OCI-LY1 (cell line): ENCODE measurements around the gene SPATA16.

Experiments
- H2AFZ ChIP-seq: fragments of 200-600 bp; sonication (generic), shearing (Covaris generic); 2 replicates; pipeline ENCODE4 v1.6.0; 2014; ENCODE audit warnings: antibody characterized with exemption, mild to moderate bottlenecking, low read length
- H3F3A ChIP-seq: fragments of 200-600 bp; sonication (generic), shearing (Covaris generic); 2 replicates; pipeline ENCODE4 v1.6.0; 2014; ENCODE audit warnings: mild to moderate bottlenecking, antibody characterized with exemption, low read length, moderate library complexity; ENCODE audit not compliant: insufficient read depth
- H3K27ac ChIP-seq: fragments of 200-600 bp; sonication (generic); 2 replicates; pipeline ENCODE4 v1.5.1; 2014; ENCODE audit warnings: low read length, mixed run types, mild to moderate bottlenecking, low read depth; ENCODE audit not compliant: poor library complexity, severe bottlenecking
- H3K27me3 ChIP-seq: fragments of 200-600 bp; sonication (generic); 2 replicates; pipeline ENCODE4 v1.6.0; 2014; ENCODE audit warnings: antibody characterized with exemption, mild to moderate bottlenecking, low read length, moderate library complexity; ENCODE audit not compliant: insufficient read depth
- H3K36me3 ChIP-seq: fragments of 200-600 bp; sonication (generic); 2 replicates; pipeline ENCODE4 v1.6.1; 2014; ENCODE audit warnings: mild to moderate bottlenecking, antibody characterized with exemption, low read length, moderate library complexity, mixed read lengths; ENCODE audit not compliant: insufficient read depth
- H3K4me1 ChIP-seq: fragments of 200-600 bp; sonication (generic); 2 replicates; pipeline ENCODE4 v1.5.1; 2014; ENCODE audit warnings: mild to moderate bottlenecking, low read length, moderate library complexity; ENCODE audit not compliant: insufficient read depth, severe bottlenecking
- H3K4me2 ChIP-seq: fragments of 200-600 bp; sonication (generic), shearing (Covaris generic); 2 replicates; pipeline ENCODE4 v1.6.1; 2014; ENCODE audit warnings: low read length
- H3K4me3 ChIP-seq: fragments of 200-600 bp; sonication (generic); 2 replicates; pipeline ENCODE4 v1.5.1; 2014; ENCODE audit warnings: low read length, low read depth, mild to moderate bottlenecking, mixed read lengths; ENCODE audit not compliant: poor library complexity, severe bottlenecking
- H3K79me2 ChIP-seq: fragments of 200-600 bp; shearing (Covaris generic); 2 replicates; pipeline ENCODE4 v1.6.1; 2016; ENCODE audit warnings: mixed run types, low read length, mixed read lengths; ENCODE audit not compliant: insufficient read depth
- H3K9ac ChIP-seq: fragments of 200-600 bp; sonication (generic), shearing (Covaris generic); 2 replicates; pipeline ENCODE4 v1.6.1; 2014; ENCODE audit warnings: mild to moderate bottlenecking, low read length, mixed read lengths
- H3K9me2 ChIP-seq: fragments of 200-600 bp; sonication (generic), shearing (Covaris generic); 2 replicates; pipeline ENCODE4 v1.6.1; 2014; ENCODE audit warnings: low read depth, mild to moderate bottlenecking, low read length, mixed read lengths
- H3K9me3 ChIP-seq: fragments of 200-600 bp; shearing (Covaris generic); 2 replicates; pipeline ENCODE4 v1.6.1; 2014; ENCODE audit warnings: low read length, mixed read lengths
- H4K20me1 ChIP-seq: fragments of 200-600 bp; sonication (generic), shearing (Covaris generic); 2 replicates; pipeline ENCODE4 v1.6.0; 2016; ENCODE audit warnings: mild to moderate bottlenecking, low read length; ENCODE audit not compliant: insufficient read depth
- CTCF ChIP-seq: fragments of 200-600 bp; sonication (generic), shearing (Covaris generic); IDR thresholded peaks from 2 replicates; pipeline ENCODE4 v1.5.1; 2017; ENCODE audit warnings: mild to moderate bottlenecking, antibody characterized with exemption, low read length, moderate library complexity, mixed read lengths
- EZH2 ChIP-seq: fragments of 200-600 bp; sonication (generic), shearing (Covaris generic); IDR thresholded peaks from 2 replicates; pipeline ENCODE4 v1.8.0; 2017; ENCODE audit warnings: borderline replicate concordance, mixed run types, mild to moderate bottlenecking, antibody characterized with exemption, low read length, moderate library complexity, mixed read lengths

The SPATA16 gene

GRCh38 chr3:172904711-172905373, 236.2 kb downstream of the SPATA16 start:
- Histone ChIP-seq H4K20me1 (no peaks in the 10 kb centered on the region), H3K4me2 (no peak overlapping the region), H3K27ac (no peak overlapping the region), H3K4me1 (no peaks in the 10 kb centered on the region), H2AFZ (no peak overlapping the region), H3K27me3 (no peaks in the 10 kb centered on the region), H3K79me2 (no peaks in the 10 kb centered on the region), H3K4me3 (no peak overlapping the region), H3K9ac (no peak overlapping the region), H3F3A (no peaks in the 10 kb centered on the region), H3K36me3 (no peaks in the 10 kb centered on the region), H3K9me2 (no peaks in the 10 kb centered on the region), H3K9me3 (no peaks in the 10 kb centered on the region)
- TF ChIP-seq EZH2 (no peak), CTCF (no peak)

DNA sequence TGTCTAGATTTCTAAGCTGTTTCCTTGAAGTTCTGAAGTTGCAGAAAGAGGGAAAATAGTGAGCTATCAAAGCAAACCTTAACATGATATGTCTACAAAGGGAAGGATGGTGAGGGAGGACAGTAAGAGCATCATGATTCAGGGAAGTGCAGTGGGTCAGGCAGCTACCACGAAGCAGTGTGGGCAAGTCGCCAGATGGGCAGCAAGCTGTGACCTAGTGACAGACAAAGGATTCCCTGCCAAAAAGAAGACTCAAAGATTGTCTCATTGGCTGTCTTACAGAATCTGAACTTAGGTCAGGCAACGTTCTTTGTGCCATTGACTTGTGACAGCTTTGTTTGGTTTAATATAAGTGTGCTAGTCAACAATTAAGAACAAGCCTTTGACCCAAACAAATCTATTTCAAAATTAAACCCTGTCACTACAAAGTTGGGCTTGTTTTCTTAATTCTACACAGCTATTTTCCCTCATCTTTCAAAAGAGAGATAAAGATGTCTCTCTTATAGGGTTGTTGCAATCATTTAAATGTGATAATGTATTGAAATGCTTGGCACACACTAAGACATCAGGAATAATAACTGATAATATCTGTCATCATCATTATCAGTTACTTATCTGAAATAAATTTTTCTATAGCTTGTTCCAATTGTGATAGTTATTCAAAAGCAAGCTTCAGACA, 237.3 kb downstream of the SPATA16 start:
- H3K4me2 ChIP-seq: no peak overlapping the region
- H3K27me3 ChIP-seq: no peaks in the 10 kb centered on the region
- H3K9me3 ChIP-seq: no peaks in the 10 kb centered on the region

DNA sequence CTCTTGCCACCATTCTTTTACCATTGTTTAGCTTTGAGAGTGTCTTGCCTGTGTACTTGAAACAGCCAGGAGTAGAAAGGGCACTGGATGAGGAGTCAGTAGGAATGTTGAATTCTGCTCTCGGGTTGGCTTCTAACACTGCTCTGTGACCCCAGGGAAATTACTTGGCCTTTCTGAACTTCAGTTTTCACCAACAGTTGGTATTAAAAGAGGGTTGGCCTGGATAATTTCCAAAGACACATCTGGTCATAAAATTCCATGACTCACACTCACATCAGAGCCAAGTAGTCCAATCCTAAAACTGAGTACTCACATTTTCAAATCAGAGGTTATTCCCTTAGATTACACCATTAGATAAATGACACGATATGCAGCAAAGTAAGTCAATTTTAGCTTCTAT, 248.9 kb downstream of the SPATA16 start:
- no peaks in the 10 kb centered on the region for H3K79me2 ChIP-seq
- H3K27ac ChIP-seq: no peak overlapping the region
- no peaks in the 10 kb centered on the region for H3K27me3 ChIP-seq
- H3K4me1 ChIP-seq: no peaks in the 10 kb centered on the region
- H2AFZ ChIP-seq: no peak overlapping the region
- no peak overlapping the region for H3K4me3 ChIP-seq
- H3K9me2 ChIP-seq: no peaks in the 10 kb centered on the region
- H3K4me2 ChIP-seq: no peak overlapping the region
- no peak for TF ChIP-seq EZH2
- TF ChIP-seq CTCF: no peak
- no peaks in the 10 kb centered on the region for H3K36me3 ChIP-seq
- H4K20me1 ChIP-seq: no peaks in the 10 kb centered on the region
- no peaks in the 10 kb centered on the region for H3K9me3 ChIP-seq
- no peak overlapping the region for H3K9ac ChIP-seq
- no peaks in the 10 kb centered on the region for H3F3A ChIP-seq

More for the DNA sequence above, 237.3 kb downstream of the SPATA16 start:
- H3K9ac ChIP-seq: no peak overlapping the region
- no peak overlapping the region for H3K27ac ChIP-seq
- no peaks in the 10 kb centered on the region for H4K20me1 ChIP-seq
- H3K9me2 ChIP-seq: peaks cover 2% of the 10 kb centered on the region; the same call in 1 of the 2 replicates
- TF ChIP-seq CTCF: no peak
- no peak for TF ChIP-seq EZH2
- no peaks in the 10 kb centered on the region for H3K4me1 ChIP-seq
- no peaks in the 10 kb centered on the region for H3F3A ChIP-seq
- no peaks in the 10 kb centered on the region for H3K79me2 ChIP-seq
- H2AFZ ChIP-seq: no peak overlapping the region
- H3K36me3 ChIP-seq: no peaks in the 10 kb centered on the region
- H3K4me3 ChIP-seq: no peak overlapping the region
